ENCODE results near the gene MEST. TPM values are rescaled to one million over a fixed set of nuclear protein-coding genes. Genes with fewer than 3 reads are reported as not detected.
A peak's percentile ranks its signal among the peaks of the same experiment; 100 is the strongest.

MEST gene
- polyA plus RNA-seq, 3 donors, result 1.1 to 3.1 (median 1.8) TPM

- H2AFZ ChIP-seq (ENCODE audit: insufficient read depth, low read depth, low read length, poor library complexity, severe bottlenecking), result no peak overlapping the region
- no peaks in the 10 kb centered on the region for H3K27me3 ChIP-seq (ENCODE audit: control insufficient read depth in 2 of 2, insufficient read depth in 2 of 2, low read length in 2 of 2)
- Mint-ChIP-seq H3K4me3 (no peak overlapping the region), H3K27me3 (ENCODE audit: low read depth in 3 of 3) (no peaks in the 10 kb centered on the region), H3K27ac (peak overlapping the region in 1 of 7 donors; percentile 3), H3K4me1 (no peaks in the 10 kb centered on the region), H3K9me3 (no peaks in the 10 kb centered on the region), H3K36me3 (peaks cover 29 to 41% of the 10 kb centered on the region in 2 donors)
- no peak overlapping the region for H3K4me3 ChIP-seq (replicated peaks in 1 of 3; ENCODE audit: low read depth in 2 of 3, low read length in 3 of 3)
- TF ChIP-seq CTCF (IDR thresholded peaks at IDR 0.05), result no peak
- no peak overlapping the region for H3K4me2 ChIP-seq (replicated peaks; ENCODE audit: extremely low read depth, low read length, poor library complexity, severe bottlenecking)
- H3K4me1 ChIP-seq (ENCODE audit: control insufficient read depth in 1 of 2, insufficient read depth in 2 of 2, low read length in 2 of 2), result no peaks in the 10 kb centered on the region
- H3K9me3 ChIP-seq (replicated peaks in 1 of 2; ENCODE audit: control insufficient read depth in 1 of 2, insufficient read depth in 1 of 2, low read length in 2 of 2), result no peaks in the 10 kb centered on the region
- DNase-seq, result no peak
- no peak overlapping the region for H3K27ac ChIP-seq (ENCODE audit: low read depth in 1 of 2, low read length in 2 of 2)
- peaks cover 5 to 43% of the 10 kb centered on the region in 2 donors for H3K36me3 ChIP-seq (replicated peaks in 1 of 2; ENCODE audit: control insufficient read depth in 1 of 2, insufficient read depth in 2 of 2, low read length in 2 of 2)
- intact Hi-C loops (cut with micrococcal nuclease), result no loop called here
- H3K79me2 ChIP-seq (ENCODE audit: insufficient read depth, low read length), result no peaks in the 10 kb centered on the region
- no CpG with 5 or more reads among the region's 2 CpGs for WGBS (ENCODE audit: insufficient coverage)
- H4K20me1 ChIP-seq (ENCODE audit: insufficient read depth, low read length), result no peaks in the 10 kb centered on the region
- H3K9ac ChIP-seq (ENCODE audit: insufficient read depth, low read length, poor library complexity, severe bottlenecking), result no peak overlapping the region
These were observed 9.0 kb downstream of the MEST start for GRCh38 chr7:130500910-130501309.

- TF ChIP-seq CTCF (IDR thresholded peaks at IDR 0.05), result no peak
- no peak for DNase-seq
- H3K9me3 ChIP-seq (replicated peaks in 1 of 2; ENCODE audit: control insufficient read depth in 1 of 2, insufficient read depth in 1 of 2, low read length in 2 of 2), result no peaks in the 10 kb centered on the region
- H3K4me3 ChIP-seq (replicated peaks in 1 of 3; ENCODE audit: low read depth in 2 of 3, low read length in 3 of 3), result no peak overlapping the region
- peaks cover 18 to 74% of the 10 kb centered on the region in 2 donors for H3K36me3 ChIP-seq (replicated peaks in 1 of 2; ENCODE audit: control insufficient read depth in 1 of 2, insufficient read depth in 2 of 2, low read length in 2 of 2)
- no peak overlapping the region for H3K27ac ChIP-seq (ENCODE audit: low read depth in 1 of 2, low read length in 2 of 2)
- Mint-ChIP-seq H3K36me3 (peaks cover 41 to 49% of the 10 kb centered on the region in 2 donors), H3K4me1 (no peaks in the 10 kb centered on the region), H3K27me3 (ENCODE audit: low read depth in 3 of 3) (no peaks in the 10 kb centered on the region), H3K27ac (no peak overlapping the region), H3K9me3 (no peaks in the 10 kb centered on the region), H3K4me3 (no peak overlapping the region)
- no peak overlapping the region for H2AFZ ChIP-seq (ENCODE audit: insufficient read depth, low read depth, low read length, poor library complexity, severe bottlenecking)
- no peak overlapping the region for H3K4me2 ChIP-seq (replicated peaks; ENCODE audit: extremely low read depth, low read length, poor library complexity, severe bottlenecking)
- H4K20me1 ChIP-seq (ENCODE audit: insufficient read depth, low read length), result no peaks in the 10 kb centered on the region
- H3K79me2 ChIP-seq (ENCODE audit: insufficient read depth, low read length), result no peaks in the 10 kb centered on the region
- no peak overlapping the region for H3K9ac ChIP-seq (ENCODE audit: insufficient read depth, low read length, poor library complexity, severe bottlenecking)
- H3K27me3 ChIP-seq (ENCODE audit: control insufficient read depth in 2 of 2, insufficient read depth in 2 of 2, low read length in 2 of 2), result no peaks in the 10 kb centered on the region
- no peaks in the 10 kb centered on the region for H3K4me1 ChIP-seq (ENCODE audit: control insufficient read depth in 1 of 2, insufficient read depth in 2 of 2, low read length in 2 of 2)
- intact Hi-C loops (cut with micrococcal nuclease), result no loop called here
These were observed 13.9 kb downstream of the MEST start for GRCh38 chr7:130505753-130506152.
